ENCODE results near the gene IER5L. TPM values are rescaled to one million over a fixed set of nuclear protein-coding genes. Genes with fewer than 3 reads are reported as not detected.
"Not testable (repeated sequence)": the region's sequence is repeated elsewhere in the genome, so short reads cannot be mapped to it uniquely, and the experiment has no call there.

IER5L gene
- total RNA-seq, 6 experiments from 2014 or later = 2.7 to 19.8 (median 7.8) TPM

GRCh38 chr9:129133082-129133481, 45.0 kb downstream of the IER5L start:
- peaks cover 0 to 18% (median 5%) of the 10 kb centered on the region in 4 donors for H3K4me1 ChIP-seq
- no peaks in the 10 kb centered on the region for H3K27me3 ChIP-seq
- DNase-seq (no peak), ATAC-seq (no peak)
- peaks cover 0 to 31% (median 3%) of the 10 kb centered on the region in 4 donors for H3K36me3 ChIP-seq
- 100% methylated on average over 1 of the region's 4 CpGs for WGBS (ENCODE audit: insufficient coverage, low coverage, low lambda C conversion rate, missing lambda C conversion rate)
- H3K4me3 ChIP-seq = no peak overlapping the region
- H3K9me3 ChIP-seq = no peaks in the 10 kb centered on the region
- H3K27ac ChIP-seq = no peak overlapping the region
- intact Hi-C loops (cut with DNase I) = loop anchor here in 1 of 2 donors (10.0 kb wide), 1 partner anchor 642 kb away; no protein-coding TSS in a partner anchor
- TF ChIP-seq POLR2A (IDR thresholded peaks at IDR 0.05) = no peak
- no peak for TF ChIP-seq CTCF (IDR thresholded peaks at IDR 0.05)

- peaks cover 0 to 7% (median 0%) of the 10 kb centered on the region in 4 donors for H3K4me1 ChIP-seq
- no peak overlapping the region for H3K4me3 ChIP-seq
- H3K27me3 ChIP-seq = no peaks in the 10 kb centered on the region
- ATAC-seq (peak; percentile 93 to 97 (median 94)), DNase-seq (peak; percentile 77 to 82 (median 81))
- peaks cover 0 to 27% (median 3%) of the 10 kb centered on the region in 4 donors for H3K36me3 ChIP-seq
- intact Hi-C loops (cut with DNase I) = loop anchor here in 1 of 2 donors (10.0 kb wide), 1 partner anchor 643 kb away; no protein-coding TSS in a partner anchor
- no peak overlapping the region for H3K27ac ChIP-seq
- TF ChIP-seq POLR2A (IDR thresholded peaks at IDR 0.05) (no peak), CTCF (IDR thresholded peaks at IDR 0.05) (peak; percentile 96 to 99 (median 98))
- WGBS (ENCODE audit: insufficient coverage, low coverage, low lambda C conversion rate, missing lambda C conversion rate) = 39% methylated on average over 5 of the region's 13 CpGs
- no peaks in the 10 kb centered on the region for H3K9me3 ChIP-seq
These were observed 46.5 kb downstream of the IER5L start for GRCh38 chr9:129131300-129132145.

GRCh38 chr9:129130791-129131190, 47.3 kb downstream of the IER5L start:
- 50% methylated on average over 2 of the region's 3 CpGs for WGBS (ENCODE audit: insufficient coverage, low coverage, low lambda C conversion rate, missing lambda C conversion rate)
- Histone ChIP-seq H3K4me3 (no peak overlapping the region), H3K9me3 (no peaks in the 10 kb centered on the region), H3K36me3 (peaks cover 0 to 23% (median 3%) of the 10 kb centered on the region in 4 donors), H3K27ac (no peak overlapping the region), H3K4me1 (peaks cover 0 to 7% (median 0%) of the 10 kb centered on the region in 4 donors), H3K27me3 (no peaks in the 10 kb centered on the region)
- DNase-seq (no peak), ATAC-seq (no peak)
- TF ChIP-seq CTCF (IDR thresholded peaks at IDR 0.05) (no peak), POLR2A (IDR thresholded peaks at IDR 0.05) (no peak)
- intact Hi-C loops (cut with DNase I) = loop anchor here in 1 of 2 donors (10.0 kb wide), 1 partner anchor 644 kb away; no protein-coding TSS in a partner anchor

- intact Hi-C loops (cut with DNase I) = loop anchor here in 1 of 2 donors (10.0 kb wide), 1 partner anchor 645 kb away; no protein-coding TSS in a partner anchor
- ATAC-seq, DNase-seq, H3K9me3 ChIP-seq, H3K27me3 ChIP-seq, H3K4me1 ChIP-seq, H3K27ac ChIP-seq, H3K4me3 ChIP-seq: not testable (repeated sequence)
- WGBS (ENCODE audit: insufficient coverage, low coverage, low lambda C conversion rate, missing lambda C conversion rate) = 79% methylated on average over 4 of the region's 7 CpGs
- peaks cover 0 to 18% (median under 1%) of the 10 kb centered on the region in 4 donors for H3K36me3 ChIP-seq
These were observed 47.8 kb downstream of the IER5L start for GRCh38 chr9:129130271-129130670.

GRCh38 chr9:129128689-129129088, 49.4 kb downstream of the IER5L start:
- WGBS (ENCODE audit: insufficient coverage, low coverage, low lambda C conversion rate, missing lambda C conversion rate) = 83% methylated on average over 2 of the region's 5 CpGs
- no peak overlapping the region for H3K27ac ChIP-seq
- H3K4me1 ChIP-seq = peaks cover 0 to 7% (median 0%) of the 10 kb centered on the region in 4 donors
- ATAC-seq = no peak
- no peak for DNase-seq
- peaks cover 0 to 19% (median 0%) of the 10 kb centered on the region in 4 donors for H3K36me3 ChIP-seq
- no peaks in the 10 kb centered on the region for H3K27me3 ChIP-seq
- intact Hi-C loops (cut with DNase I) = no loop called here
- H3K9me3 ChIP-seq = no peaks in the 10 kb centered on the region
- H3K4me3 ChIP-seq = no peak overlapping the region
- no peak for TF ChIP-seq CTCF (IDR thresholded peaks at IDR 0.05)
- no peak for TF ChIP-seq POLR2A (IDR thresholded peaks at IDR 0.05)
